ENCODE data around the gene PHOSPHO2. TPM values are rescaled to one million over a fixed set of nuclear protein-coding genes. Genes with fewer than 3 reads are reported as not detected.
A peak's percentile ranks its signal among the peaks of the same experiment; 100 is the strongest.

PHOSPHO2 gene
- total and polyA plus RNA-seq, 2 donors (not counting 3 experiments of a cell fraction or from before 2014, with no cell fraction given): 0.69 to 2.7 TPM

DNA sequence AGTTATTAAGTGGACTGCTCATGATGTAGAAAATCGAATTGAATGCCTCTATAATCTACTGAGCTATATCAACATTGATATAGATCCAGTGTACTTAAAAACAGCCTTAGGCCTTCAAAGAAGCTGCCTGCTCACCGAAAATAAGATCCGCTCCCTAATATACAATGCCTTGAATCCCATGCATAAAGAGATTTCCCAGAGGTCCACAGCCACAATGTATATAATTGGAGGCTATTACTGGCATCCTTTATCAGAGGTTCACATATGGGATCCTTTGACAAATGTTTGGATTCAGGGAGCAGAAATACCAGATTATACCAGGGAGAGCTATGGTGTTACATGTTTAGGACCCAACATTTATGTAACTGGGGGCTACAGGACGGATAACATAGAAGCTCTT lies 41.4 kb downstream of the PHOSPHO2 start:
- dilution Hi-C loops (cut with MboI; ENCODE audit: extremely low pct_ligation_motif_present, low sequenced_read_pairs) (no loop called here), intact Hi-C loops (cut with micrococcal nuclease) (no loop called here)
- Histone ChIP-seq H3K79me2 (ENCODE audit: control insufficient read depth, insufficient read depth, low read length) (no peaks in the 10 kb centered on the region), H3K27ac (ENCODE audit: insufficient read depth, low read depth, low read length) (no peak overlapping the region), H3K9ac (replicated peaks; ENCODE audit: extremely low read depth, insufficient read depth, low read length) (no peak overlapping the region), H2AFZ (ENCODE audit: low read depth, low read length) (no peak overlapping the region), H3K36me3 (ENCODE audit: control insufficient read depth in 2 of 2, extremely low read depth in 1 of 2, insufficient read depth in 2 of 2, low read length in 2 of 2) (no peaks in the 10 kb centered on the region), H3K4me2 (ENCODE audit: insufficient read depth, low read length) (no peak overlapping the region), H4K20me1 (replicated peaks; ENCODE audit: control insufficient read depth, extremely low read depth, insufficient read depth, low read length) (no peaks in the 10 kb centered on the region), H3K9me3 (replicated peaks; ENCODE audit: control insufficient read depth, insufficient read depth, low read length) (no peaks in the 10 kb centered on the region), H3K4me3 (replicated peaks in 1 of 3; ENCODE audit: insufficient read depth in 1 of 3, low read depth in 1 of 3, low read length in 3 of 3) (no peak overlapping the region), H3K9me1 (replicated peaks; ENCODE audit: control insufficient read depth, extremely low read depth, insufficient read depth, low read length) (no peaks in the 10 kb centered on the region), H3K4me1 (ENCODE audit: control insufficient read depth, extremely low read depth, insufficient read depth, low read length) (peaks cover 11% of the 10 kb centered on the region), H3K27me3 (ENCODE audit: control insufficient read depth in 2 of 2, insufficient read depth in 2 of 2, low read length in 2 of 2) (peaks cover 0 to 1% of the 10 kb centered on the region in 2 experiments)
- FAIRE-seq (no peak), DNase-seq (ENCODE audit: low read depth, low spot score) (no peak)
- POLR2A ChIA-PET: no interaction called here
- no peak for TF ChIP-seq EZH2 (IDR thresholded peaks at IDR 0.05; ENCODE audit: borderline replicate concordance, low read depth, low read length, severe bottlenecking)
- CTCF ChIA-PET: no interaction called here
- TSS peak; percentile 37 for BruUV-seq (replicated peaks)

DNA sequence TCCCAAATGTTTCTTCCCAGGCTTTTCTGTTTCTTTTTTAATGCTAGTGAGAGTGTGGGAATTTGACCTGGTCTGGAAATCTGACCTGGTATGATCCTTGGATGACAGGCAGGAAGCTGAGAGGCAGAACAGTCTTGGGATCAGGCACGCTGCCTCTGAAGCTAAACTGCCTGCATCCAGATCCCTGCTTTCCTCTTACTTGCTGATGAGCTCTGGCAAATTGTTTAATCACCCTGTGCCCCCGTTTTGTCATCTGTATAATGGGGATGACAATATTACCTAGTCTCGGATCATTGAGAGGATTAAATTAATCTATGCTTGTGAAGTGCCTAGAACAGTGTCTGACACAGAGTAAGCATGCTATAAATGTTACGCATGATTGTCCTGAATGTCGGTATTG lies 42.6 kb downstream of the PHOSPHO2 start:
- no peak overlapping the region for H3K4me2 ChIP-seq (ENCODE audit: insufficient read depth, low read length)
- POLR2A ChIA-PET: no interaction called here
- no peak overlapping the region for H2AFZ ChIP-seq (ENCODE audit: low read depth, low read length)
- TF ChIP-seq FOS (IDR thresholded peaks at IDR 0.05; ENCODE audit: borderline replicate concordance, insufficient read depth, low read length): no peak
- TF ChIP-seq, protein P1, sequence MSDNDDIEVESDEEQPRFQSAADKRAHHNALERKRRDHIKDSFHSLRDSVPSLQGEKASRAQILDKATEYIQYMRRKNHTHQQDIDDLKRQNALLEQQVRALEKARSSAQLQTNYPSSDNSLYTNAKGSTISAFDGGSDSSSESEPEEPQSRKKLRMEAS (IDR thresholded peaks at IDR 0.05; ENCODE audit: insufficient read depth, insufficient read length): no peak
- TF ChIP-seq MYC (IDR thresholded peaks at IDR 0.05; ENCODE audit: low read depth, low read length): no peak
- no peak for TF ChIP-seq JUN (IDR thresholded peaks at IDR 0.05; ENCODE audit: borderline replicate concordance, insufficient read depth, insufficient read length, low read depth)
- no peak for TF ChIP-seq GATA2 (IDR thresholded peaks at IDR 0.05; ENCODE audit: insufficient read depth, insufficient read length, low read depth, low read length)
- no peak for TF ChIP-seq POLR2AphosphoS5 (IDR thresholded peaks at IDR 0.05; ENCODE audit: insufficient read depth, low read depth, low read length)
- TF ChIP-seq, protein P2, sequence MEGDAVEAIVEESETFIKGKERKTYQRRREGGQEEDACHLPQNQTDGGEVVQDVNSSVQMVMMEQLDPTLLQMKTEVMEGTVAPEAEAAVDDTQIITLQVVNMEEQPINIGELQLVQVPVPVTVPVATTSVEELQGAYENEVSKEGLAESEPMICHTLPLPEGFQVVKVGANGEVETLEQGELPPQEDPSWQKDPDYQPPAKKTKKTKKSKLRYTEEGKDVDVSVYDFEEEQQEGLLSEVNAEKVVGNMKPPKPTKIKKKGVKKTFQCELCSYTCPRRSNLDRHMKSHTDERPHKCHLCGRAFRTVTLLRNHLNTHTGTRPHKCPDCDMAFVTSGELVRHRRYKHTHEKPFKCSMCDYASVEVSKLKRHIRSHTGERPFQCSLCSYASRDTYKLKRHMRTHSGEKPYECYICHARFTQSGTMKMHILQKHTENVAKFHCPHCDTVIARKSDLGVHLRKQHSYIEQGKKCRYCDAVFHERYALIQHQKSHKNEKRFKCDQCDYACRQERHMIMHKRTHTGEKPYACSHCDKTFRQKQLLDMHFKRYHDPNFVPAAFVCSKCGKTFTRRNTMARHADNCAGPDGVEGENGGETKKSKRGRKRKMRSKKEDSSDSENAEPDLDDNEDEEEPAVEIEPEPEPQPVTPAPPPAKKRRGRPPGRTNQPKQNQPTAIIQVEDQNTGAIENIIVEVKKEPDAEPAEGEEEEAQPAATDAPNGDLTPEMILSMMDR (IDR thresholded peaks at IDR 0.05; ENCODE audit: extremely low read depth in 1 of 2, insufficient read depth in 1 of 2, low read depth in 1 of 2, low read length in 2 of 2): no peak
- no peak for TF ChIP-seq POLR2A (IDR thresholded peaks at IDR 0.05; ENCODE audit: low read depth, low read length)
- DNase-seq (ENCODE audit: low read depth, low spot score) (peak; percentile 49), FAIRE-seq (no peak)
- dilution Hi-C loops (cut with MboI; ENCODE audit: extremely low pct_ligation_motif_present, low sequenced_read_pairs): no loop called here
- no peaks in the 10 kb centered on the region for H3K9me1 ChIP-seq (replicated peaks; ENCODE audit: control insufficient read depth, extremely low read depth, insufficient read depth, low read length)
- no peaks in the 10 kb centered on the region for H3K9me3 ChIP-seq (replicated peaks; ENCODE audit: control insufficient read depth, insufficient read depth, low read length)
- H3K4me3 ChIP-seq (replicated peaks in 1 of 3; ENCODE audit: insufficient read depth in 1 of 3, low read depth in 1 of 3, low read length in 3 of 3): no peak overlapping the region
- H3K79me2 ChIP-seq (ENCODE audit: control insufficient read depth, insufficient read depth, low read length): no peaks in the 10 kb centered on the region
- H3K9ac ChIP-seq (replicated peaks; ENCODE audit: extremely low read depth, insufficient read depth, low read length): no peak overlapping the region
- peaks cover 0 to 2% of the 10 kb centered on the region in 2 experiments for H3K36me3 ChIP-seq (ENCODE audit: control insufficient read depth in 2 of 2, extremely low read depth in 1 of 2, insufficient read depth in 2 of 2, low read length in 2 of 2)
- H4K20me1 ChIP-seq (replicated peaks; ENCODE audit: control insufficient read depth, extremely low read depth, insufficient read depth, low read length): no peaks in the 10 kb centered on the region
- intact Hi-C loops (cut with micrococcal nuclease): no loop called here
- H3K4me1 ChIP-seq (ENCODE audit: control insufficient read depth, extremely low read depth, insufficient read depth, low read length): peaks cover 11% of the 10 kb centered on the region
- H3K27ac ChIP-seq (ENCODE audit: insufficient read depth, low read depth, low read length): no peak overlapping the region
- CTCF ChIA-PET: no interaction called here
- BruUV-seq (replicated peaks): no TSS peak
- peaks cover 0 to 1% of the 10 kb centered on the region in 2 experiments for H3K27me3 ChIP-seq (ENCODE audit: control insufficient read depth in 2 of 2, insufficient read depth in 2 of 2, low read length in 2 of 2)
